ENCODE measurements around the gene BHLHE40.

The BHLHE40 gene

DNA sequence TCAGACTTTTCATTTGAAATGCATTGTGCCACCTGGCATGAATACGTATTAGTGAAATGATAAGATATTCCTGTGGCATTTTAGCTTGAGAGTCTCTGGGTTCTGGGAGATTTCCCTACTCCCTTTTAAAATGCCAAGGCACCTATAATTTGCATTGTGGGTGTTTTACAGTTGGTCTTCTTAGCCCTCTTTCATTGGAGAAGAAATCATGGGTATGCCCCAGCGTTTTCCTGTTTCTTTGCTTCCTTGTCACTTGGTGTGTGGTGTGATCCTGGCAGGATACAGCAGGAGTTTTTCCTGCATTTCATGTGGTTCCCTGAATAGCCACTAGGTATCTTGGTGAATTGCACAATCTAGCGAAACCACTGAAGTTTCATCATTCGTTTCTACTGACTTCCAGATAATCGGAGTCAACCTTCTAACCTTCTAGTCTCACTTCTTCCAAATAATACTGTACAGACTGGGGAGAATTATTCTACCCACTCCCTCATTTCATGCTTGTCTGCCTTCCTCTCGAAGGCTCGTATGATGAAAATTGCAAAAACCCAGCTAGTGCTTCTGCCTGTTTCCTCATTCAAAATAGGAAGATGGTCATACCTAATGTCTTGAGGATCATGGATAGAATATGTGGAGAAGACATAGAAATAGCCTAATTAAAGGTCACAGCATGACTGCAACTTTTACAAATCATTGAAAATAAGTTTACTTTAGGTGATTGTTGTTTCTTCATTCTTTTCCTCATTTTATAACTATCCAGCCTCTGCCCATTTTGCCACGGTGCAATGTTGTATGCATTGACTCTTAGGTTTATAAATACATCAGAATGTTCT lies 2.6 kb downstream of the BHLHE40 start:
- H3K27ac ChIP-seq = peak overlapping the region; percentile 8 to 100 (median 99)
- peak overlapping the region; percentile 68 to 95 (median 87) for H3K4me3 ChIP-seq

DNA sequence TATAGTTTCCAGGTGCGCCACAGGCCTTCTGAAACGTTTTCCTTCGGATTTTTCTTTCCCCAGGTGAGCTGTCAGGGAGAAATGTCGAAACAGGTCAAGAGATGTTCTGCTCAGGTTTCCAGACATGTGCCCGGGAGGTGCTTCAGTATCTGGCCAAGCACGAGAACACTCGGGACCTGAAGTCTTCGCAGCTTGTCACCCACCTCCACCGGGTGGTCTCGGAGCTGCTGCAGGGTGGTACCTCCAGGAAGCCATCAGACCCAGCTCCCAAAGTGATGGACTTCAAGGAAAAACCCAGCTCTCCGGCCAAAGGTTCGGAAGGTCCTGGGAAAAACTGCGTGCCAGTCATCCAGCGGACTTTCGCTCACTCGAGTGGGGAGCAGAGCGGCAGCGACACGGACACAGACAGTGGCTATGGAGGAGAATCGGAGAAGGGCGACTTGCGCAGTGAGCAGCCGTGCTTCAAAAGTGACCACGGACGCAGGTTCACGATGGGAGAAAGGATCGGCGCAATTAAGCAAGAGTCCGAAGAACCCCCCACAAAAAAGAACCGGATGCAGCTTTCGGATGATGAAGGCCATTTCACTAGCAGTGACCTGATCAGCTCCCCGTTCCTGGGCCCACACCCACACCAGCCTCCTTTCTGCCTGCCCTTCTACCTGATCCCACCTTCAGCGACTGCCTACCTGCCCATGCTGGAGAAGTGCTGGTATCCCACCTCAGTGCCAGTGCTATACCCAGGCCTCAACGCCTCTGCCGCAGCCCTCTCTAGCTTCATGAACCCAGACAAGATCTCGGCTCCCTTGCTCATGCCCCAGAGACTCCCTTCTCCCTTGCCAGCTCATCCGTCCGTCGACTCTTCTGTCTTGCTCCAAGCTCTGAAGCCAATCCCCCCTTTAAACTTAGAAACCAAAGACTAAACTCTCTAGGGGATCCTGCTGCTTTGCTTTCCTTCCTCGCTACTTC lies 3.8 kb downstream of the BHLHE40 start:
- Histone ChIP-seq H3K27ac (peak overlapping the region; percentile 65 to 100 (median 99)), H3K4me3 (peak overlapping the region; percentile 30 to 91 (median 84))

DNA sequence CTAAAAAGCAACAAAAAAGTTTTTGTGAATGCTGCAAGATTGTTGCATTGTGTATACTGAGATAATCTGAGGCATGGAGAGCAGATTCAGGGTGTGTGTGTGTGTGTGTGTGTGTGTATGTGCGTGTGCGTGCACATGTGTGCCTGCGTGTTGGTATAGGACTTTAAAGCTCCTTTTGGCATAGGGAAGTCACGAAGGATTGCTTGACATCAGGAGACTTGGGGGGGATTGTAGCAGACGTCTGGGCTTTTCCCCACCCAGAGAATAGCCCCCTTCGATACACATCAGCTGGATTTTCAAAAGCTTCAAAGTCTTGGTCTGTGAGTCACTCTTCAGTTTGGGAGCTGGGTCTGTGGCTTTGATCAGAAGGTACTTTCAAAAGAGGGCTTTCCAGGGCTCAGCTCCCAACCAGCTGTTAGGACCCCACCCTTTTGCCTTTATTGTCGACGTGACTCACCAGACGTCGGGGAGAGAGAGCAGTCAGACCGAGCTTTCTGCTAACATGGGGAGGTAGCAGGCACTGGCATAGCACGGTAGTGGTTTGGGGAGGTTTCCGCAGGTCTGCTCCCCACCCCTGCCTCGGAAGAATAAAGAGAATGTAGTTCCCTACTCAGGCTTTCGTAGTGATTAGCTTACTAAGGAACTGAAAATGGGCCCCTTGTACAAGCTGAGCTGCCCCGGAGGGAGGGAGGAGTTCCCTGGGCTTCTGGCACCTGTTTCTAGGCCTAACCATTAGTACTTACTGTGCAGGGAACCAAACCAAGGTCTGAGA lies 4.7 kb downstream of the BHLHE40 start:
- Histone ChIP-seq H3K27ac (peak overlapping the region; percentile 65 to 100 (median 99)), H3K4me3 (peak overlapping the region; percentile 30 to 91 (median 84))

DNA sequence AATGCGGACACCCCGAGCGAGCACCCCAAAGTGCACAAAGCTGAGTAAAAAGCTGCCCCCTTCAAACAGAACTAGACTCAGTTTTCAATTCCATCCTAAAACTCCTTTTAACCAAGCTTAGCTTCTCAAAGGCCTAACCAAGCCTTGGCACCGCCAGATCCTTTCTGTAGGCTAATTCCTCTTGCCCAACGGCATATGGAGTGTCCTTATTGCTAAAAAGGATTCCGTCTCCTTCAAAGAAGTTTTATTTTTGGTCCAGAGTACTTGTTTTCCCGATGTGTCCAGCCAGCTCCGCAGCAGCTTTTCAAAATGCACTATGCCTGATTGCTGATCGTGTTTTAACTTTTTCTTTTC lies 5.3 kb downstream of the BHLHE40 start:
- peak overlapping the region; percentile 31 to 100 (median 99) for H3K27ac ChIP-seq
- peak overlapping the region in 6 of 7 experiments; percentile 30 to 91 (median 86) for H3K4me3 ChIP-seq

DNA sequence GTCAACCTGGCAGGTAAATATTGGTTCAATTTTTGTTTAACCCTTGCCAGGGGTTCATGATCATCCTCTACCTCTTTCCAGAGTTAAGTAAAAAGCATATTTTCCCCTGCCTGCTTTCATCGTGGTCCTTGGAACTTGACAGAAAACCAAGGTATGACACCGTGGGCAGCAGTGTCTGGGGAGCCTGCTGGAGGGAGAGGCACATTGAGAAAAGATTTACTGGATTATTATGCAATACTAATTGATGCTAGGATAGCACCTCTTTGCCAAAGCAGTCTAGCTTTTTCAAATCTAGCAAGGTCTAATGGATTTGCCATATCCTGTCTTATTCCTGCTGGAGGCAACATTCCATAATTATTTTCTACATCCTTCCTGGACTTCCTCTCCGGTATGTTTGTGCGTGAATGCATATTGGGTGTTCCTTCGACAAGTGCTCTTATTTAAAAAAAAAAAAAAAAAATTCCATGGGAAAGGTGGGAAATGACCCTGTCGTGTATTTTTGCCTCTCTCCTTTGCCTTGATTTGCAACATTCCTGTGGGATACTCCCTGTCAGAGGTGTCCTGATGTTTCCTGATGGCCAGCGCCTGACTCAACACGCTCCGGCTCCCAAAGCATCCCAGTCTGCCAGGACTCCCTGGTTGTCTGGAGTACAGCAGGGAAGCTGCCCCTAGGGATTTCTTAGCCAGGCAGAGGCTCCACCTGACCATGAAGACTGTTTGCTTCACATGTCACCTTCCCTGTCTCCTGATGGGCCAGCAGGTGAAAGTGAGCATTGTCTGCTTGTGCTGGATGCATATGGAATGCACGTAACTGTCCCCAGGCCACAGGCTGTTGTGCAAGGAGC lies 6.3 kb downstream of the BHLHE40 start:
- Histone ChIP-seq H3K27ac (peak overlapping the region in 20 of 21 experiments; percentile 87 to 100 (median 99)), H3K4me3 (no peak overlapping the region)

DNA sequence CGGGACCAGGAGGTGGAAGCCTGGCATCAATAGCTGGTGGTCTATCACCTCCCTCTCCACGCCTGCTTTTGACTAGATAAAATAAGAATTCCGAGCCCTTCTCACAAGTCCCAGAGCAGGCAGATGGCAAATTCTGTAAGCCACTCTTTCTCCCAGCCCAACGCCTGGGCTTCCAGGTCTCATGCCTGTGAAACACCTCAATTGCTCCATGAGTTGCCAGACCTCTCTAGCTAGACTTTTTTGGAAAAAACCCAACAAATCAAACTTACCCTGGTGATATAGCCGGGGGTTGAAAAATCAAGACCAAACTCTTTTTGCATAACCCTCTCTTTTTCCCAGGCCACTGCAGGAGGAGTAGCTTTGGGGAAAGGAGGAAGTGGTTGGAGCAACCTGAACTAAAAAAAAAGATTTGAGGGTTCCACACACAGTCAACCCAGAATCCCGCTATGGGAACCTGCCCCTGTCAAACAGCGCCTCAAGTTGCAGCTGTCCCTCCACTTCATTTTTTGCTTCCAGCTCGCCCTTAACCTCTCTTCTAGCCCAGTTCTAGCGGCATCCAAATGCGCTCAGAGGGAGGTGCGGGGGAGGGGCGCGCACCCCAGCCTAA lies 7.0 kb downstream of the BHLHE40 start:
- Histone ChIP-seq H3K27ac (peak overlapping the region; percentile 35 to 100 (median 98)), H3K4me3 (peak overlapping the region; percentile 17 to 36 (median 32))

DNA sequence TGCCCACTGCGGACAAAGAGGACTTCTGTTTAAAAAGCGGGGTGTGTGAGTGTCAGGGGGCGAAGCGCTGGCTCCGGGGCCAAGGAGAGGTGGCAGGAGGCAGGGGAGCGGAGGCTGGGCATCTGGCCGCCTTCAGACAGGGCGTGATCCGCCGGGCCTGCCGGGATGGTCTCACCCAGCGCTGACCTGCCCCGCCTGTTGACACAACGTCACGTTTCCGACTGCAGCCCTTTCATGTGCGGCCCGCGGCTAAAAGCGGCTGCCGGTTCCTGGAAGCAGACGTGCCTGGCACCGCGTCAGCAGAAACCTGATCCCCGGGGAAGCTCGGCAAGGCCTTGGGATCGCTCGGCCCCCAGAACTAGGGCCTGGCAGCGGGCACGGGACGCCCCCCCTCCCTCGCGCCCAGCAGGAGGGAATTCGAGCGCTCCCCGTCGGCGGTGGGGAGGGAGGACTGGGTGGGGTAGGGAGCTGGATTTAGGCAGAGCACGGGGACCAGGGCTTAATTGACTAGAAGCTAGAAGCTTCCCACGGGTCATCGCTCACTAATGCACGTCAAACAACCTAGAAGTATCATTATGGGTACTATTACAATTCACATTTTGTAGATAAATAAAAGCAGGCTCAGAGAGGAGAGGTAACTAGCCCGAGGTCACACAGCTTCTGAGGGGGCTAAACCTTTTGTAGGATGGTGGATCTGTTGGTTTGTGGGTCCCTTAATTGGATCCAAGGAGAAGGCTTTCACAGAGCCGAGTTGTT lies 7.7 kb downstream of the BHLHE40 start:
- H3K27ac ChIP-seq = peak overlapping the region; percentile 35 to 100 (median 98)
- H3K4me3 ChIP-seq = peak overlapping the region; percentile 17 to 36 (median 32)

DNA sequence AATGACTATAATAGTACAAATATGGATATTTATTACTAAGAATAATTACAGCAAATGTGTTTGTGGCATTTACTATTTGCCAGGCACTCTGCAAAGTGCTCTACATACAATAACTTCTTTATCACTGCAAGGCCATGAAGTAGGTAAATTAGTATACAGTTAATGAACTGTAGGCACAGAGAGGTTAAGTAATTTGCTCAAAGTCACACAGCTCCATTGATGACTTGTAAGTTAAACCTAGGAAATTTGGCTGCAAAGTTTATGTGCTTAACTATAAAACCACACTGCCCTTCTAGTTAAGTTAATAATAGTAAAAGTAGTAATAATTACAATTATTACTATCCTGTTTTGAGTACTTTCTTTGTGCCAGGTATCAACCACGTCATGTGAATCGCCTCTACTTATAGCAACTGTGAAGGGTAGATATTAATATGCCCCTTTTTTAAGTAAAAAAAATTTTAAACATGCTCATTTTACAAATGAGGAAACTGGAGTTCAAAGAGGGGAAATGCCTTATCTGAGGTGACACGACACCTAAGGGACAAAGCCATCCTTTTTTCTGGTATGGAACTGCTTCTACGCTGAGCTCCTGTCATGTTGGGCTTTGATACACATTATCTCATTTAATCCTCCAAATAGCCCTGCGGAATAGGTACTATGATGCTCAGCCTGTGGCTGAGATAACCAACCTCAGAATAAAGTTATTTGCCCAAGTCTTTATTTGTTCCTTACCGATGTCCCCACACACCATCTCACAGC lies 8.5 kb downstream of the BHLHE40 start:
- peak overlapping the region in 20 of 21 experiments; percentile 87 to 100 (median 98) for H3K27ac ChIP-seq
- peak overlapping the region in 2 of 7 experiments; percentile 17 to 32 for H3K4me3 ChIP-seq

DNA sequence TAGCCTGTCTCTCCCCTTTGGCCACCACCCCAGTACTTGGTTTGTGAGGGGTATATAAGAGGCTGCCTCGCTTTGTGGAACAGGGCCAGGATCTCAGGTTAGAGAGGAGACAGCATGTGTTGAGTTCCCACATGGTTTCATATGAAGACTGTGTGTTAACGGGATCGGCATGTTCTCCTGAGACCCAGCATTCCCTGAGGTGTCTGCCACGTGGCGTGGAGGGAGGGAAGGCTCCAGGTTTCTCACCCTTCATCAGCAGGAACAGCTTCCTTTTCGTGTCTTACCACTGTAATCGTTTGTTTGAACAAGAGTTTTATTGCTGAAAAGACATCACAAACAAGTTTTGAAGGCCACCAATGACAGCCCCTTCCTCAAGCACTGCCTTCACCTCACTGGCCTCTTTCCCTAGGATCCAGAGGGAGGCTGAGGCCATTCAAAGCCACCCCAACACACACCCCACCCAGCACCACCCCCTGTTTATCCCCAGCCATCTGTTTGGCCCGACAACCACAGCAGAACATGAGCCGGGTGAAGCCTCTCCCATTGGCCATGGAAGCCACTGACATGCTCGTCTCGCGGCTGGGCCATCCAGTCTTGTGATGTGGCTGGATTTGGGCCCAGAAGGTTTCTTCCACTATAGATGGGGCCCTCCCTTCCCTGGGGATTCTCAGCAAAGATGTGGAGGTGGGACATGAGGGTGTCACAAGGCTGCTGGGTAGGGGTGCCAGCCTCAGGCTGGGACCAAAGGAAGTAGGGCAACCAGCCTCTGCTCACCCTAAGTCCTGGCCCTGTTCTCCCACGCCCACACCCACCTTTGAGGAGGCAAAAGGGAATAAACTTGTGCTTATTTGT lies 10.0 kb downstream of the BHLHE40 start:
- H3K27ac ChIP-seq = peak overlapping the region in 19 of 21 experiments; percentile 10 to 99 (median 66)

DNA sequence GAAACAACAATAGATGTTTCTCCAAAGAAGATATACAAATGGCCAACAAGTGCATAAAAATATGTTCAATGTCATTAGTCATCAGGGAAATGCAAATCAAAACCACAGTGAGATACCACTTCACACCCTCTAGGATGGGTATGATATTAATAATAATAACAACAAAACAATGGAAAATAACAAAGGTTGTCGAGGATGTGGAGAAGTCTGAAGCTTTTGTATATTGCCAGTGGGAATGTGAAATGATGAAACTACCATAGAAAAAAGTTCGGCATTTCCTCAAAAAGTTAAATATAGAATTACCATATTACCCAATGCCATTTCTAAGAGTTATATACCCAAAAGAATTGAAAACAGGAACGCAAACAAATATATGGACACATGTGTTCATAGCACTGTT lies 10.8 kb downstream of the BHLHE40 start:
- H3K27ac ChIP-seq = peak overlapping the region in 5 of 21 experiments; percentile 62 to 99 (median 81)

More for the DNA sequence above, 10.0 kb downstream of the BHLHE40 start:
- no peak overlapping the region for H3K4me3 ChIP-seq

DNA sequence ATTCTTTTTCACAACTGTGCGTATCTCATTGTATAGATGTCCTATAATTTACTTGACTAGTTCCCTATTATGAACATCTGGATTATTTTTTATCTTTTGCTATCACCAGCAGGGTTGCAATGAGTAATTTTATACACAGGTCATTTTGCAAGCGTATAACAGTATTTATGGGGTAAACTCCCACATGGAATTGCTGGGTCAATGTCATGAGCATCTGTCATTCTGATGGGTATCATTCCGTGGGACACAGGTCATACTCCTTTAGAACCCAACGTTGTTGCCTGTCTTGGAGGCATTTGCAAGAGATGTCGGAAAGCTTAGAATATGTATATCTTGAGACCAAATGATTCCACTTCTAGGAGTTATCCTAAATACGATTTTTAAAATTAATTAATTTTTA lies 12.9 kb downstream of the BHLHE40 start:
- no peak overlapping the region for H3K4me3 ChIP-seq
- peak overlapping the region in 1 of 21 experiments; percentile 76 for H3K27ac ChIP-seq

More for the DNA sequence above, 10.8 kb downstream of the BHLHE40 start:
- H3K4me3 ChIP-seq = no peak overlapping the region

DNA sequence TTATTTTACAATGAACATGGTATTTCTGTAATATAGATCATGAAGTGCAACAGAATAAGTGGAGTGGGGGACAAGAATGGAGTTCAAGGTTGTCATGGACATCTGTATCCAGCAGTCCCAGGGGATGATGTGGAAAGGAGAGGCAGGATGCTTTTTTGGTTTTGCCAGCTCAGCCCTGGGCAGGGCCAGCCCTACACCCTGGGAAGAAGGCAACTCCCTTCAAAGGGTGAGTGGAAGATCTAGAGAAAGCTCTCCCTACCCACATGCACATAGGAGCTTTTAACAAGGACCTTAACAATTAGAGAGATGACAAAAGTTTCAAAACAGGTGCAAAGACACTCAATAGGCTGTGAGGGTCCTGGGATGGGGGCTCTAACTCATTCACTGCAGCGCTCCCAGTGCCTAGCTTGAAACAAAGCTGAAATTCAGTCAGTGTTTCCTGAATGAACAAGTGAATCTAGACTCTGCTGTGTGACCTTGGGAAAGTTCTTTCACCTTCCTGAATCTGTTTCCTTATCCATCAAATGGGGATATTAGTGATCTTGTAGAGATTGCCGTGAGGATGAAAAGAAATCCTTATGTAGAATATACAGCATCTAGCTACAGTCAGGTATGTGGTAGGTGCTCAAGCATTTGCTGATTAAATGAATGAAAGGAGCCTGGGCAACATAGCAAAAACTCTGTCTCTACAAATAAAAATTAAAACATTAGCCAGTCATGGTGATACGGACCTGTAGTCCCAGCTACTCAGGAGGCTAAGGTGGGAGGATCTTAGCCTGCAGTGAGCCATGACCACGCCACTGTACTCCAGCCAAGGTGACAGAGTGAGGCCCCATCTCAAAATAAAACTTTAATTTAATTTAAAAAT lies 14.3 kb downstream of the BHLHE40 start:
- H3K4me3 ChIP-seq = no peak overlapping the region
- H3K27ac ChIP-seq = peak overlapping the region in 16 of 21 experiments; percentile 10 to 85 (median 59)

DNA sequence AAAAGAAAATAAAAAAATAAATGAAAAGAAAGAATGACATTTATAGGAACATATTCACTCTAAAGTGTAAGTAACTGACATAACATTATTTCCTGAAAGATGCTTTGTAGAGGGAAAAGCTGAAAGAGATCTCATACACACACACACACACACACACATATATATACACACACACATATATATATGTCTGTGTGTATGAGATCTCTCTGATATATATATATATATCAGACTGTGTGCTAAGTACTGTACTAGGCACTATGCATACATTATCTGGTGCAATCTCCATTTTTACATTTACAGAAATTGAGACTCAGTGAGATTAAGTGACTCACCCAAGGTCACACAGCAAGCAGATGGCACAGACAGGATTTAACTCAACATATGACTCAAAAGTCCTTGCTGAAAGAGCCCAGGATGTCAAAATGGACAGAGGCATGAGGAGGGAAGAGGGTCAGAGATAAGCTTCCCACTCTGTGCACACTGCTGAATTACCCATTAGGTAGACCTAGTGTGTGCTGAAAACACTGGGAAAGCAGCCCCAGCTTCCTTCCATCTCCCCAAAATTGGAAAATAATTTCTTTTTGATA lies 15.0 kb downstream of the BHLHE40 start:
- H3K27ac ChIP-seq = peak overlapping the region in 20 of 21 experiments; percentile 55 to 92 (median 77)
- H3K4me3 ChIP-seq = no peak overlapping the region

DNA sequence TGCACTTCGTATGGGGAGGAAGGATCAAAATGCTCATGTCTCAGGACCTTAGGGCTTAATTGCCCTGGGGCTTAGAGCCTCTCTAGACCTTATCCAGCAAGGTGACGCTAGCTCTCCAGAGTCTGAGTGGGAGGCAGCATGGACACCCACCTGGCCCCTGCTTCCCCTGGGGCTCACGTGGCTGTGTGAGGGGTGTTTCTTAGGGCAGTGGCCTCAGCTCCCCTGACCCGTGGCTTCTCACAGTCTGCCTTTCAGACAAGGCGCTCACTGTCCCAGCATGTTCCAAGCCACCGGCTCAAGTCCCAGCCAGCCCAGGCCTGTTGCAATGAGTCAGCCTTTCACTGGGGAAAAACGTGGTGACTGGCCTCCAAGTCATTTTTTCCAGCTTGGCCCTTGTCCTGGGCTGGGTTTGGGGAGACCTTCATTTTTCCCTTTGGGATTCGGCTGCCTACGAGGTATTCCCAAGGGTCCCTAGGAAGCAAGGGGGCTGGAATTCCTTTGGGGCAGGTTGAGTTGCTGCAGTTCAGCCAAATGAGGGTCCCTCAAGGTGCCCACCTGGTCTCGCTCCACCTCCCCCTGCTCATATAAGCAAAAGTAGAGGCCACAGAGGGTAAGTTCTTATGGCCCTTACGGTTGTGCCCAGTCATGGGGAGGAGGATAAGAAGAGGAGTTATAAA lies 15.7 kb downstream of the BHLHE40 start:
- peak overlapping the region in 20 of 21 experiments; percentile 55 to 92 (median 77) for H3K27ac ChIP-seq

More for the DNA sequence above, 15.7 kb downstream of the BHLHE40 start:
- no peak overlapping the region for H3K4me3 ChIP-seq

Data from skin epidermis (tissue), 12 donors.